ENCODE results near the gene SLC25A4. TPM values are rescaled to one million over a fixed set of nuclear protein-coding genes. Genes with fewer than 3 reads are reported as not detected.

The SLC25A4 gene
- total and polyA plus RNA-seq, 2 donors (not counting 3 experiments of a cell fraction or from before 2014, with no cell fraction given) = 13.5 to 13.7 TPM

- Histone ChIP-seq H3K79me2 (ENCODE audit: control insufficient read depth, insufficient read depth, low read length) (peaks cover 24% of the 10 kb centered on the region), H3K9me1 (replicated peaks; ENCODE audit: control insufficient read depth, extremely low read depth, insufficient read depth, low read length) (no peaks in the 10 kb centered on the region), H2AFZ (ENCODE audit: low read depth, low read length) (no peak overlapping the region), H3K27me3 (ENCODE audit: control insufficient read depth in 2 of 2, insufficient read depth in 2 of 2, low read length in 2 of 2) (no peaks in the 10 kb centered on the region), H3K9me3 (replicated peaks; ENCODE audit: control insufficient read depth, insufficient read depth, low read length) (no peaks in the 10 kb centered on the region), H3K9ac (replicated peaks; ENCODE audit: extremely low read depth, insufficient read depth, low read length) (no peak overlapping the region), H4K20me1 (replicated peaks; ENCODE audit: control insufficient read depth, extremely low read depth, insufficient read depth, low read length) (peaks cover 2% of the 10 kb centered on the region), H3K36me3 (ENCODE audit: control insufficient read depth in 2 of 2, extremely low read depth in 1 of 2, insufficient read depth in 2 of 2, low read length in 2 of 2) (no peaks in the 10 kb centered on the region), H3K4me3 (replicated peaks in 1 of 3; ENCODE audit: insufficient read depth in 1 of 3, low read depth in 1 of 3, low read length in 3 of 3) (no peak overlapping the region), H3K27ac (ENCODE audit: insufficient read depth, low read depth, low read length) (no peak overlapping the region), H3K4me1 (ENCODE audit: control insufficient read depth, extremely low read depth, insufficient read depth, low read length) (no peaks in the 10 kb centered on the region), H3K4me2 (ENCODE audit: insufficient read depth, low read length) (no peak overlapping the region)
- intact Hi-C loops (cut with micrococcal nuclease) = no loop called here
- no TSS peak for BruUV-seq (replicated peaks)
- CTCF ChIA-PET = interaction anchor here (1.4 kb wide), 1 partner anchor 55 kb away, joined by 3 read pairs; no protein-coding TSS in a partner anchor
- TF ChIP-seq MYC (IDR thresholded peaks at IDR 0.05; ENCODE audit: low read depth, low read length) (no peak), FOS (IDR thresholded peaks at IDR 0.05; ENCODE audit: borderline replicate concordance, insufficient read depth, low read length) (no peak), JUN (IDR thresholded peaks at IDR 0.05; ENCODE audit: borderline replicate concordance, insufficient read depth, insufficient read length, low read depth) (no peak), POLR2A (IDR thresholded peaks at IDR 0.05; ENCODE audit: low read depth, low read length) (no peak), GATA2 (IDR thresholded peaks at IDR 0.05; ENCODE audit: insufficient read depth, insufficient read length, low read depth, low read length) (no peak), EZH2 (IDR thresholded peaks at IDR 0.05; ENCODE audit: borderline replicate concordance, low read depth, low read length, severe bottlenecking) (no peak), MAX (IDR thresholded peaks at IDR 0.05; ENCODE audit: insufficient read depth, insufficient read length) (no peak), CTCF (IDR thresholded peaks at IDR 0.05; ENCODE audit: extremely low read depth in 1 of 2, insufficient read depth in 1 of 2, low read depth in 1 of 2, low read length in 2 of 2) (no peak), POLR2AphosphoS5 (IDR thresholded peaks at IDR 0.05; ENCODE audit: insufficient read depth, low read depth, low read length) (no peak)
- DNase-seq (ENCODE audit: low read depth, low spot score) (no peak), FAIRE-seq (no peak)
- dilution Hi-C loops (cut with MboI; ENCODE audit: extremely low pct_ligation_motif_present, low sequenced_read_pairs) = no loop called here
- POLR2A ChIA-PET = no interaction called here
Measured at GRCh38 chr4:185189606-185190305, 46.7 kb downstream of the SLC25A4 start.

All from endothelial cell of umbilical vein (primary cell).